Measurements from ENCODE around the gene PGBD2.
"Not testable (repeated sequence)": the region's sequence is repeated elsewhere in the genome, so short reads cannot be mapped to it uniquely, and the experiment has no call there.

The PGBD2 gene

DNA sequence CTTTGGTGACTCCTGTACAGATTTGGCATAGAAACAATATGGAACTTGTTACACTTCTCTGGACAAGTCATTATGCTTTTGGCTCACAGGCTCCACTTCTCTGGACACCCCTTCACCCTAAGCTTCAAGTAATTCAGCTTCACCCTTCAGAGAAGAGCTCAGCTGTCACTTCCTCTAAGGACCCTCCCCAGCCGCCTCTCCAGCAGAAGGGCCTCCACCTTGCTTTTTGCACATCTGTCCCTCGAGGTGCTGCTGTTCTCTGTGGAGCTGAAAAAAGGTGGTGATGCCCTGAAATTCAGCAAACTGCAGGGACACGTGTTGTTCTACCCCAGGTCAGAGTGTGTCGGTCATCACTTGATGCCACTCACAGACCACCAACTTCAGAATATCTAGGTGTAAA, 19.8 kb downstream of the PGBD2 start:
- DNase-seq (ENCODE audit: low read depth), result not testable (repeated sequence)

DNA sequence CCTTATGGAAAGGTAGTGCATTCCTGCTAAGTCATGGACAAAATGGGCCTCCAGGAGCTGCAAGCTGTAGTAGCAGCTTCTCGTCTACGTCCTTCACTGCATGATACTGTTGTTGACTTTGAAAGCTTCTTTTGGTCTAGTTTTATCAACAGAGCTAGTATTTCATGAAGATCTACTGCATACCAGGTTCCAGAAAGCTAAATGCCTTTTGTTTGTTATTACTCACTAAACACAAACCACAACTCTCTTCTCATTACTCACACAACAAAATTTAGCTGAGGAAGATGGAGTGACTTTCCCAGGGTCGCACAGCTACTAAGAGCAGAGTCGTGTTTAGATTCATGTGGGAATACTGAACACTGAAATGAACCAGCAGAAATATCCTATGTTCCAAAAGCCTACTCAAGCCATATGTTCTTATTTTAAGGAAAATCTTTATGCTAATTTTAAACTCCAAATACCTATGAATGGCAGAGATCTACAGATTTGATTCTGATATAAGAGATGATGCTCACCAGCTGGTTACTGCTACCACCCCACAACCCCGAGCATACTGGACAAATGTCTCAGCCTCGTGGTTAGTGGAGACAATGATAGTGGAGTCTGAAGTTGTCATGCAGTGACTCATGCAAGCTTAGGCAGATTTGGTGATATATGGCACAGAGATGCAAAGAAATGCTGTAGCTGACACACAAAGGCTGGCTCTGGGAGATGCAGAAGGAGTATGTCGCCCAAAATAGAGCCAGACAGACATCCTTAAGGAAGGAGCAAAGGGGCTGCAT, 20.6 kb downstream of the PGBD2 start:
- DNase-seq (ENCODE audit: low read depth), result no peak

DNA sequence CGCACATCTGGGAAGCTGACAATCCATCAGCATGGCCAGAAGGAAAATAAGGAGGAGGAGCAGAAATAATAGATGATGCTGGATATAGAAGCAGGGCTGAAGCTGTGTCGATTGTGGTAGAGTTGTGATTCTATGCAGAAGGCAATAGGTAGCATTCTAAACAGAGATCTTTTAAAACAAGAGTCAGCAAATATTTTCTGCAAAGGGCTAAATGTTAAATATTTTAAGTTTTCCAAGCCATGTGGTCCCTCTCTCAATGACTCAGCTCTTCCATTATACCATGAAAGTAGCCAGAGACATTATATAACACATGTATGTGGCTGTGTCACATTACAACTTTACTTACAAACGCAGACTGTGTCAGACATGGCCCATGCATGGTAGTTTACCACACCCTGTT, 21.2 kb downstream of the PGBD2 start:
- not testable (repeated sequence) for DNase-seq (ENCODE audit: low read depth)

DNA sequence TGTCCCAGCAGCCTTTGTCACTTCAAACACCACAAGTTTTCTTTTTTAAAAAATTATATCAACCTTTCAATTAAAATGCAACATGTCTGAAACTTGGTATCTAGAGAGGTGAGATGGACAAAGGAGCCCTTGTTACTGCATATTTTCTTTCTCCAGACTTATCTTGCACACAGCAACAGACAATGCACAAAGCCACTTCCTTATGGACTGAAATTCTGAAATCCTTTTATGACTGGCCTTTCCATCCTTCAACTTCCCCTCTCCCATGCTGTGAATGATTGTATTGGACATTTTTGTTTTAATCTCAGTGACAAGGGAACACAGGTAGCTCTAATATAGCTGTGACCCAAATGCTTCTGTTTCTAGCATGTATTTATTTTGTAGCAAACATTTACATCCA, 22.1 kb downstream of the PGBD2 start:
- DNase-seq (ENCODE audit: low read depth), result not testable (repeated sequence)

DNA sequence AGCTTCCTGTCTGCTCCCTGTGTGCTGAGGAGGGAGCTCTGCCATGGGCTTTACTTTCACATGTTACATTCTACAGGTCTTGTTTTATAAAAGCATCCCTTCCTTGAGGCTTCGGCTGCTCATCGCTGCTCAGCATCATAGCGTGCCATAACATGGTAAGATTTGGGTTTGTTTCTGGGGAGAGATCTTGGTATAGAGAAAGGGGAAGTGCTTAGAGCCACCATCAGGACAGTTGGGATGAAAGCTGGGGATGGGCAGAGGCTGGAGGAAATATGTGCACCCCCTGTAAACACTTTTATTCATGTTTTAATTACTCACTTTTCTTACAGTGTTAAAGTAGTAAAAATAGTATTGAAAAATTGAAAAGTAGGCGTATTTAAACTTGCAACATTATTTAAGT, 24.0 kb downstream of the PGBD2 start:
- DNase-seq (ENCODE audit: low read depth), result not testable (repeated sequence)

DNA sequence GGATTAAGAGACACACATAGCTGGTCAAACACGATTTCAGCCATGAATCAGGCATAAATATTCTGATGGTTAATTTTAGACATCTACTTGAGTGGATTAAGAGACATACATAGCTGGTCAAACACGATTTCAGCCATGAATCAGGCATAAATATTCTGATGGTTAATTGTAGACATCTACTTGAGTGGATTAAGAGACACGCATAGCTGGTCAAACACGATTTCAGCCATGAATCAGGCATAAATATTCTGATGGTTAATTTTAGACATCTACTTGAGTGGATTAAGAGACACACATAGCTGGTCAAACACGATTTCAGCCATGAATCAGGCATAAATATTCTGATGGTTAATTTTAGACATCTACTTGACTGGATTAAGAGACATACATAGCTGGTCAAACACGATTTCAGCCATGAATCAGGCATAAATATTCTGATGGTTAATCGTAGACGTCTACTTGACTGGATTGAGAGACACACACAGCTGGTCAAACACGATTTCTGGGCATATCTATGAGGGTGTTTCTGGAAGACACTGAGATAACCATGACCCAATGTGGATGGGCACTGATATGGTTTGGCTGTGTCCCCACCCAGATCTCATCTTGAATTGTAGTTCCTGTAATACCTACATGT, 32.3 kb downstream of the PGBD2 start:
- not testable (repeated sequence) for DNase-seq (ENCODE audit: low read depth)

DNA sequence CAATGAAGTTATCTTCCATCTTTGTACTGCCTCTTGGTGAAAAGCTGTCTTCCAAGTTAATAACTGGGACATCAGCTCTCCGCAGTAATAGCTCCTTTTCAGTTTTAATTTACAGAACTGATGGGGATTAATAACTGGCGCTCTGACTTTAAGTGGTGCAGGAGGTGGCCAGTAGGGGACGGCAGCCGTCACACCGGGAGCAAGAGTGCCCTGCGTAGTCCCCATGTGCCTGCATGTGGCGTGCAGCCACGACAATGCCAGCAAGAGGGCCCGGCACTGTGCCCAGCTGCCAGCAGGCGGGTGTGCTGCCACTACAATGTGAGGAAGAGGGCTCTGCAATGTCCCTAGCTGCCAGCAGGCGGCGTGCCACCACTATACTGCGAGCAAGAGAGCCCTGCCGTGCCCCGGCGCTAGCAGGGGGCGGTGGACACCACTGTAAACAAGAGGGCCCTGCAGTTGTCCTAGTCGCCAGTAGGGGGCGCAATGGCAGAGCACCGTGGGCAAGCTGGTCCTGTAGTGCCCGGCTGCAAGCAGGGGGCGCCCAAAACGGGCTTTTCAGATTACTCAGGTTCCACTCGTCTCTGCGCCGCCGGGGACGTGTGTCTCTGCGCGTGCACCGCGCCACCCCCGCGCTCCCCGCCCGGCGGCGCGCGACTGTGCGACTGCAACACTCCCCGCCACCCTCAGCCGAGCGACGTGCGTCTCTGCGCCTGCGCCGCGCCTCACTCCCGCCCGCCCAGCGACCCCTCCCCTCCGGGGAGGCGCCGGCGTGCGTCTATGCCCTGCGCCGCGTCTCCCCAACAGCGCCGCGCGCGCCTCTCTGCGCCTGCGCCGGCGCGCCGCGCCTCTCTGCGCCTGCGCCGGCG, 38.3 kb downstream of the PGBD2 start:
- not testable (repeated sequence) for DNase-seq (ENCODE audit: low read depth)

DNA sequence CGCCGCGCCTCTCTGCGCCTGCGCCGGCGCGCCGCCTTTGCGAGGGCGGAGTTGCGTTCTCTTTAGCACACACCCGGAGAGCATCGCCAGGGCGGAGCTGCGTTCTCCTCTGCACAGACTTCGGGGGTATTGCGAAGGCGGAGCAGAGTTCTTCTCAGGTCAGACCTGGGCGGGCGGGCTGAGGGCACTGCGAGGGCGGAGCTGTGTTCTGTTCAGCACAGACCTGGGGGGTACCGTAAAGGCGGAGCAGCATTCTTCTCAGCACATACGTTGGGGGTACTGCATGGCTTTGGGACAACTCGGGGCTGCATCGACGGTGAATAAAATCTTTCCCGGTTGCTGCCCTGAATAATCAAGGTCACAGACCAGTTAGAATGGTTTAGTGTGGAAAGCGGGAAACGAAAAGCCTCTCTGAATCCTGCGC, 39.0 kb downstream of the PGBD2 start:
- not testable (repeated sequence) for DNase-seq (ENCODE audit: low read depth)

DNA sequence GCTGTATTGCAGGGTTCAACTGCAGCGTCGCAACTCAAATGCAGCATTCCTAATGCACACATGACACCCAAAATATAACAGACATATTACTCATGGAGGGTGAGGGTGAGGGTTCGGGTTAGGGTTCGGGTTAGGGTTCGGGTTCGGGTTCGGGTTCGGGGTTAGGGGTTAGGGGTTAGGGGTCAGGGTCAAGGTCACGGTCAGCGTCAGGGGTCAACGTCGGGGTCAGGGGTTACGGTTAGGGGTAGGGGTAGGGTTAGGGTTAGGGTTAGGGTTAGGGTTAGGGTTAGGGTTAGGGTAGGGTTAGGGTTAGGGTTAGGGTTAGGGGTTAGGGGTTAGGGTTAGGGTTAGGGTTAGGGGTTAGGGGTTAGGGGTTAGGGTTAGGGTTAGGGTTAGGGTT, 39.4 kb downstream of the PGBD2 start:
- DNase-seq (ENCODE audit: low read depth), result not testable (repeated sequence)

DNA sequence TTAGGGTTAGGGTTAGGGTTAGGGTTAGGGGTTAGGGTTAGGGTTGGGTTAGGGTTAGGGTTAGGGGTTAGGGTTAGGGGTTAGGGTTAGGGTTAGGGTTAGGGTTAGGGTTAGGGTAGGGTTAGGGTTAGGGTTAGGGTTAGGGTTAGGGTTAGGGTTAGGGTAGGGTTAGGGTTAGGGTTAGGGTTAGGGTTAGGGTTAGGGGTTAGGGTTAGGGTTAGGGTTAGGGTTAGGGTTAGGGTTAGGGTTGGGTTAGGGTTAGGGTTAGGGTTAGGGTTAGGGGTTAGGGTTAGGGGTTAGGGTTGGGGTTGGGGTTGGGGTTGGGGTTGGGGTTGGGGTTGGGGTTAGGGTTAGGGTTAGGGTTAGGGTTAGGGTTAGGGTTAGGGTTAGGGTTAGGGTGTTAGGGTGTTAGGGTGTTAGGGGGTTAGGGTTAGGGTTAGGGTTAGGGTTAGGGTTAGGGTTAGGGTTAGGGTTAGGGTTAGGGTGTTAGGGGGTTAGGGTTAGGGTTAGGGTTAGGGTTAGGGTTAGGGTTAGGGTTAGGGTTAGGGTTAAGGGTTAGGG, 39.9 kb downstream of the PGBD2 start:
- DNase-seq (ENCODE audit: low read depth), result not testable (repeated sequence)

All from activated T-helper 1 cell treated with Interleukin-2 at 50 U/mL for 16 hours (primary cell).